Stimulated activated CD4-positive, alpha-beta T cell treated with anti-CD3 and anti-CD28 coated beads, Interleukin-12 subunit alpha, Interleukin-12 subunit beta, amount 100 ng/mL, for 24 hours (primary cell): ENCODE measurements around the gene KNDC1.
"Not testable (repeated sequence)": the region's sequence is repeated elsewhere in the genome, so short reads cannot be mapped to it uniquely, and the experiment has no call there.

Source experiments
- DNase-seq, 2 experiments: peaks; one replicate each; pipeline ENCODE4 v3.0.0-alpha.2; 2020; ENCODE audit warnings: low read depth in 2 of 2

The KNDC1 gene

GRCh38 chr10:133221756-133222155 lies 61.7 kb downstream of the KNDC1 start:
- DNase-seq: not testable (repeated sequence)

GRCh38 chr10:133224076-133224475 lies 64.1 kb downstream of the KNDC1 start:
- no peak for DNase-seq

GRCh38 chr10:133224756-133225372 lies 64.8 kb downstream of the KNDC1 start:
- no peak for DNase-seq

GRCh38 chr10:133225707-133226191 lies 65.7 kb downstream of the KNDC1 start:
- DNase-seq: no peak

- DNase-seq: no peak
These were observed 66.3 kb downstream of the KNDC1 start for GRCh38 chr10:133226251-133226808.

GRCh38 chr10:133227256-133227655 lies 67.2 kb downstream of the KNDC1 start:
- no peak for DNase-seq

- no peak for DNase-seq
These were observed 69.4 kb downstream of the KNDC1 start for GRCh38 chr10:133229265-133230043.

- DNase-seq: no peak
These were observed 70.0 kb downstream of the KNDC1 start, which contains the start of gene UTF1 for GRCh38 chr10:133230044-133230361. UTF1 (plus strand) TSS chr10:133230217; CDS start chr10:133230289, 72 bp downstream.

- DNase-seq: no peak
These were observed 70.6 kb downstream of the KNDC1 start for GRCh38 chr10:133230387-133231195.

- no peak for DNase-seq
These were observed 71.4 kb downstream of the KNDC1 start for GRCh38 chr10:133231244-133231945.

GRCh38 chr10:133231946-133232574 lies 72.0 kb downstream of the KNDC1 start:
- DNase-seq: no peak

- DNase-seq: not testable (repeated sequence)
These were observed 74.8 kb downstream of the KNDC1 start for GRCh38 chr10:133234796-133235195.

- no peak for DNase-seq
These were observed 75.3 kb downstream of the KNDC1 start for GRCh38 chr10:133235265-133235855.

GRCh38 chr10:133235932-133236331 lies 75.9 kb downstream of the KNDC1 start:
- no peak for DNase-seq

GRCh38 chr10:133236401-133237240 lies 76.6 kb downstream of the KNDC1 start:
- DNase-seq: no peak

- DNase-seq: no peak
These were observed 77.2 kb downstream of the KNDC1 start for GRCh38 chr10:133237241-133237587.

- DNase-seq: no peak
These were observed 77.8 kb downstream of the KNDC1 start, which contains the start of gene VENTX for GRCh38 chr10:133237588-133238465. VENTX (plus strand) TSS chr10:133237855; CDS start chr10:133237915, 60 bp downstream.

- DNase-seq: no peak
These were observed 78.4 kb downstream of the KNDC1 start for GRCh38 chr10:133238466-133238804.

- DNase-seq: no peak
These were observed 80.0 kb downstream of the KNDC1 start for GRCh38 chr10:133239990-133240389.
